Activated T-helper 17 cell treated with anti-CD3 and anti-CD28 coated beads, Interleukin-2, amount 50 U/mL, for 72 hours (primary cell): Measurements from ENCODE around the gene ALDH3B2. TPM values are rescaled to one million over a fixed set of nuclear protein-coding genes. Genes with fewer than 3 reads are reported as not detected.
"Not testable (repeated sequence)": the region's sequence is repeated elsewhere in the genome, so short reads cannot be mapped to it uniquely, and the experiment has no call there.

ENCODE experiments used
- ATAC-seq: fragments of 150-1000 bp; cut with Tn5 transposase; replicated peaks from 2 replicates; pipeline ENCODE4 v1.10.0; 2021; ENCODE audit warnings: mild to moderate bottlenecking, moderate library complexity
- H3K27ac Mint-ChIP-seq: one replicate; pipeline ENCODE4 v1.8.0; 2022; ENCODE audit warnings: mixed read lengths
- H3K27me3 Mint-ChIP-seq: one replicate; pipeline ENCODE4 v1.8.0; 2022; ENCODE audit warnings: mixed read lengths
- H3K36me3 Mint-ChIP-seq: one replicate; pipeline ENCODE4 v1.8.0; 2022; ENCODE audit warnings: low read depth, mild to moderate bottlenecking, mixed read lengths
- H3K4me1 Mint-ChIP-seq: one replicate; pipeline ENCODE4 v1.8.0; 2022; ENCODE audit warnings: mixed read lengths
- H3K4me3 Mint-ChIP-seq: one replicate; pipeline ENCODE4 v1.8.0; 2022; ENCODE audit warnings: mild to moderate bottlenecking, mixed read lengths
- H3K9me3 Mint-ChIP-seq: one replicate; pipeline ENCODE4 v1.8.0; 2022; ENCODE audit warnings: mixed read lengths
- total RNA-seq, 2 donors: library from RNA; stranded (reverse); gene quantifications; one replicate each; pipeline ENCODE4 v1.2.3, GENCODE V29; 2022

ALDH3B2 gene
- total RNA-seq, 2 donors from 2014 or later, result not detected

DNA sequence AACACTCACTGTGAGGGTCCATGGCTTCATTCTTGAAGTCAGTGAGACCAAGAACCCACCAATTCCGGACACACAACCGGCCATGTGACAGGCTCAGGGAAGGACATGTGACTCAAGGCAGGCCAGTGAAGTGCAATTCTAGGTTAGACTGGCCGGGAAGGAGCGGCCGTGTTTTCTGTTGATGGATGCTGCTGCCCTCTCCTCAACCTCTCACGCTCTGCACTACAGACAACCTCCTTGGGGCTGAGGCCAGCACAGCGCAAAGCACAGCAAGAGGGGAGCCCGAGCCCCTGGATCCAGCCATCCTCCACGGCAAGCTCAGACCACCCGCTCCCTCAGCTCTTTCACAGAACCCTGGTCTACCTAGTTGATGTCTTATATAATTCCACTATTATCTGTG lies 47.5 kb downstream of the ALDH3B2 start:
- Mint-ChIP-seq H3K27ac (no peak overlapping the region), H3K9me3 (no peaks in the 10 kb centered on the region), H3K4me1 (no peaks in the 10 kb centered on the region), H3K27me3 (no peaks in the 10 kb centered on the region), H3K4me3 (no peak overlapping the region), H3K36me3 (no peaks in the 10 kb centered on the region)
- no peak for ATAC-seq

DNA sequence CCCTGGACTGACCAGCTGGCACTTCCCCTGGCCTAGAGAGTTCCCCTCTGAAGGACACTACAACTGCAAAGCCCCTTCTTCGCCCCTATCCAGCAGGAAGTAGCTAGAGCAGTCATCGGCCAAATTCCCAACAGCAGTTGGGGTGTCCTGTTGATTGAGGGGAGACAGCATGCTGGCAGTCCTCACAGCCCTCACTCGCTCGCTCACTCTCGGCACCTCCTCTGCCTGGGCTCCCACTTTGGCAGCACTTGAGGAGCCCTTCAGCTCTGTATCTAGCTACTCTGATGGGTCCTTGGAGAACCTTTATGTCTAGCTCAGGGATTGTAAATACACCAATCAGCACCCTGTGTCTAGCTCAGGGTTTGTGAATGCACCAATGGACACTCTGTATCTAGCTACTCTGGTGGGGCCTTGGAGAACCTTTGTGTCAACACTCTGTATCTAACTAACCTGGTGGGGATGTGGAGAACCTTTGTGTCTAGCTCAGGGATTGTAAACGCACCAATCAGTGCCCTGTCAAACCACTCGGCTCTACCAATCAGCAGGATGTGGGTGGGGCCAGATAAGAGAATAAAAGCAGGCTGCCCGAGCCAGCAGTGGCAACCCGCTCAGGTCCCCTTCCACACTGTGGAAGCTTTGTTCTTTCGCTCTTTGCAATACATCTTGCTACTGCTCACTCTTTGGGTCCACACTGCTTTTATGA lies 48.1 kb downstream of the ALDH3B2 start:
- not testable (repeated sequence) for H3K36me3 Mint-ChIP-seq, H3K4me1 Mint-ChIP-seq, H3K27me3 Mint-ChIP-seq, H3K4me3 Mint-ChIP-seq, H3K27ac Mint-ChIP-seq, ATAC-seq, H3K9me3 Mint-ChIP-seq

DNA sequence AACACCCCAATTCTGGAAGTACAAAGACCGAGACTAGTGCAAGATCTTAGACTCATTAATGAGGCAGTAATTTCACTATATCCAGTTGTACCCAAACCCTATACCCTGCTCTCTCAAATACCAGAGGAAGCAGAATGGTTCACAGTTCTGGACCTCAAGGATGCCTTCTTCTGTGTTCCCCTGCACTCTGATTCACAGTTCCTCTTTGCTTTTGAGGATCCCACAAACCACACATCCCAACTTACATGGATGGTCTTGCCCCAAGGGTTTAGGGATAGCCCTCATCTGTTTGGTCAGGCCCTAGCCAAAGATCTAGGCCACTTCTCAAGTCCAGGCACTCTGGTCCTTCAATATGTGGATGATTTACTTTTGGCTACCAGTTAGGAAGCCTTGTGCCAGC lies 50.6 kb downstream of the ALDH3B2 start:
- not testable (repeated sequence) for H3K36me3 Mint-ChIP-seq, H3K4me1 Mint-ChIP-seq, H3K27me3 Mint-ChIP-seq, H3K4me3 Mint-ChIP-seq, H3K9me3 Mint-ChIP-seq, ATAC-seq, H3K27ac Mint-ChIP-seq

- not testable (repeated sequence) for H3K36me3 Mint-ChIP-seq, H3K4me3 Mint-ChIP-seq, H3K9me3 Mint-ChIP-seq, H3K4me1 Mint-ChIP-seq, ATAC-seq, H3K27me3 Mint-ChIP-seq, H3K27ac Mint-ChIP-seq
These were observed 51.5 kb downstream of the ALDH3B2 start for GRCh38 chr11:67622905-67623304.

DNA sequence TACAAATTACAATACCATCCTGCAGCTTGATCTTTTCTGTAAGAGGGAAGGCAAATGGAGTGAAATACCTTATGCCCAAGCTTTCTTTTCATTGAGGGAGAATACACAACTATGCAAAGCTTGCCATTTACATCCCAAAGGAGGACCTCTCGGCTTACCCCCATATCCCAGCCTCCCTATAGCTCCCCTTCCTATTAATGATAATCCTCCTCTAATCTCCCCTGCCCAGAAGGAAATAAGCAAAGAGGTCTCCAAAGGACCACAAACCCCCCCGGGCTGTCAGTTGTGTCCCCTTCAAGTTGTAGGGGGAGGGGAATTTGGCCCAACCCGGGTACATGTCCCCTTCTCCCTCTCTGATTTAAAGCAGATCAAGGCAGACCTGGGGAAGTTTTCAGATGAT lies 52.5 kb downstream of the ALDH3B2 start:
- H3K9me3 Mint-ChIP-seq, H3K4me3 Mint-ChIP-seq, ATAC-seq, H3K27me3 Mint-ChIP-seq, H3K4me1 Mint-ChIP-seq, H3K27ac Mint-ChIP-seq, H3K36me3 Mint-ChIP-seq: not testable (repeated sequence)

DNA sequence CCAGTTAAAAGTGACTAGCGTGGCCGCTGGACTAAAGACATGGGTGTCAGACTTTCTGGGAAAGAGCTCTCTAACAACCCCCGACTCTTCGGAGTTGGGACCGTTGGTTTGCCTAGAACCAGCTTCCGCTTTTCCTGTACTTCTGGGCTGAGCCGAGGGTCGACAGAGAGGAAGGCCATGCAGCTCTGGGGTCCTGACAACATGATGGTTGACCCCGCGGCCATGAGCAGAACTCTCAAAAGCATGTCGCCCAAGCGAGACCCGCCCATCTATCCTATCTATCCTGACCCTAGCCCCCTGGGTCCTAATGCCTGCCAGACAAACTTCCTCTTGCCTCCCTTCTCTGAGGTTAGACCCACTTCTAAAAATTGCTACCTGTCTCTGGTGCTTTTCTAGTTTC lies 53.8 kb downstream of the ALDH3B2 start:
- H3K9me3 Mint-ChIP-seq, H3K4me1 Mint-ChIP-seq, ATAC-seq, H3K36me3 Mint-ChIP-seq, H3K27ac Mint-ChIP-seq, H3K27me3 Mint-ChIP-seq, H3K4me3 Mint-ChIP-seq: not testable (repeated sequence)

DNA sequence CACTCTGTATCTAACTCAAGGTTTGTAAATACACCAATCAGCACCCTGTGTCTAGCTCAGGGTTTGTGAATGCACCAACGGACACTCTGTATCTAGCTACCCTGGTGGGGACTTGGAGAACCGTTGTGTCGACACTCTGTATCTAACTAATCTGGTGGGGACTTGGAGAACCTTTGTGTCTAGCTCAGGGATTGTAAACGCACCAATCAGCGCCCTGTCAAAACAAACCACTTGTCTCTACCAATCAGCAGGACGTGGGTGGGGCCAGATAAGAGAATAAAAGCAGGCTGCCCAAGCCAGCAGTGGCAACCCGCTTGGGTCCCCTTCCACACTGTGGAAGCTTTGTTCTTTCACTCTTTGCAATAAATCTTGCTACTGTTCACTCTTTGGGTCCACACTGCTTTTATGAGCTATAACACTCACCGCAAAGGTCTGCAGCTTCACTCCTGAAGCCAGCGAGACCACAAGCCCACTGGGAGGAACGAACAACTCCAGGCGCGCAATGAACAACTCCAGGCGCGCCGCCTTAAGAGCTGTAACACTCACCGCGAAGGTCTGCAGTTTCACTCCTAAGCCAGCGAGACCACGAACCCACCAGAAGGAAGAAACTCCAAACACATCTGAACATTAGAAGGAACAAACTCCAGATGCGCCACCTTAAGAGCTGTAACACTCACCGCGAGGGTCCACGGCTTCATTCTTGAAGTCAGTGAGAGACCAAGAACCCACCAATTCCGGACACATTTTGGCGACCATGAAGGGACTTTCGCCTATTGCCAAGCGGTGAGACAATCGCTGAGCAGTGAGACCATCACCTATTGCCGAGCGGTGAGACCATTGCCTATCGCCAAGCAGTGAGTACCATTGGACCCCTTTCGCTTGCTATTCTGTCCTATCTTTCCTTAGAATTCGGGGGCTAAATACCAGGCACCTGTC lies 54.5 kb downstream of the ALDH3B2 start:
- not testable (repeated sequence) for H3K4me1 Mint-ChIP-seq, ATAC-seq, H3K4me3 Mint-ChIP-seq, H3K27ac Mint-ChIP-seq, H3K36me3 Mint-ChIP-seq, H3K9me3 Mint-ChIP-seq, H3K27me3 Mint-ChIP-seq

DNA sequence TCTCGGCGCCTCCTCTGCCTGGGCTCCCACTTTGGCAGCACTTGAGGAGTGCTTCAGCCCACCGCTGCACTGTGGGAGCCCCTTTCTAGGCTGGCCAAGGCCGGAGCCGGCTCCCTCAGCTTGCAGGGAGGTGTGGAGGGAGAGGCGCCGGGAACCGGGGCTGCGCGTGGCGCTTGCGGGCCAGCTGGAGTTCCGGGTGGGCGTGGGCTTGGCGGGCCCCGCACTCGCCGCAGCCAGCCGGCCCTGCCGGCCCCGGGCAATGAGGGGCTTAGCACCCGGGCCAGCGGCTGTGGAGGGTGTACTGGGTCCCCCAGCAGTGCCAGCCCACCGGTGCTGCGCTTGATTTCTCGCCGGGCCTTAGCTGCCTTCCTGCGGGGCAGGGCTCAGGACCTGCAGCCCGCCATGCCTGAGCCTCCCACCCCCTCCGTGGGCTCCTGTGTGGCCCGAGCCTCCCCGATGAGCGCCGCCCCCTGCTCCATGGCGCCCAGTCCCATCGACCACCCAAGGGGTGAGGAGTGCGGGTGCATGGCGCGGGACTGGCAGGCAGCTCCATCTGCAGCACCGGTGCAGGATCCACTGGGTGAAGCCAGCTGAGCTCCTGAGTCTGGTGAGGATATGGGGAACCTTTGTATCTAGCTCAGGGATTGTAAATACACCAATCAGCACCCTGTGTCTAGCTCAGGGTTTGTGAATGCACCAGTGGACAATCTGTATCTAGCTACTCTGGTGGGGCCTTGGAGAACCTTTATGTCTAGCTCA lies 55.3 kb downstream of the ALDH3B2 start:
- H3K4me1 Mint-ChIP-seq, H3K27me3 Mint-ChIP-seq: not testable (repeated sequence)

GRCh38 chr11:67617243-67617953 lies 57.0 kb downstream of the ALDH3B2 start:
- H3K9me3 Mint-ChIP-seq, result no peaks in the 10 kb centered on the region
- no peaks in the 10 kb centered on the region for H3K27me3 Mint-ChIP-seq
- H3K4me1 Mint-ChIP-seq, result no peaks in the 10 kb centered on the region
- peak overlapping the region; percentile 52 for H3K4me3 Mint-ChIP-seq
- ATAC-seq, result no peak
- no peaks in the 10 kb centered on the region for H3K36me3 Mint-ChIP-seq
- H3K27ac Mint-ChIP-seq, result peak overlapping the region; percentile 53

More for the DNA sequence above, 55.3 kb downstream of the ALDH3B2 start:
- H3K36me3 Mint-ChIP-seq, H3K27ac Mint-ChIP-seq, ATAC-seq, H3K4me3 Mint-ChIP-seq, H3K9me3 Mint-ChIP-seq: not testable (repeated sequence)

DNA sequence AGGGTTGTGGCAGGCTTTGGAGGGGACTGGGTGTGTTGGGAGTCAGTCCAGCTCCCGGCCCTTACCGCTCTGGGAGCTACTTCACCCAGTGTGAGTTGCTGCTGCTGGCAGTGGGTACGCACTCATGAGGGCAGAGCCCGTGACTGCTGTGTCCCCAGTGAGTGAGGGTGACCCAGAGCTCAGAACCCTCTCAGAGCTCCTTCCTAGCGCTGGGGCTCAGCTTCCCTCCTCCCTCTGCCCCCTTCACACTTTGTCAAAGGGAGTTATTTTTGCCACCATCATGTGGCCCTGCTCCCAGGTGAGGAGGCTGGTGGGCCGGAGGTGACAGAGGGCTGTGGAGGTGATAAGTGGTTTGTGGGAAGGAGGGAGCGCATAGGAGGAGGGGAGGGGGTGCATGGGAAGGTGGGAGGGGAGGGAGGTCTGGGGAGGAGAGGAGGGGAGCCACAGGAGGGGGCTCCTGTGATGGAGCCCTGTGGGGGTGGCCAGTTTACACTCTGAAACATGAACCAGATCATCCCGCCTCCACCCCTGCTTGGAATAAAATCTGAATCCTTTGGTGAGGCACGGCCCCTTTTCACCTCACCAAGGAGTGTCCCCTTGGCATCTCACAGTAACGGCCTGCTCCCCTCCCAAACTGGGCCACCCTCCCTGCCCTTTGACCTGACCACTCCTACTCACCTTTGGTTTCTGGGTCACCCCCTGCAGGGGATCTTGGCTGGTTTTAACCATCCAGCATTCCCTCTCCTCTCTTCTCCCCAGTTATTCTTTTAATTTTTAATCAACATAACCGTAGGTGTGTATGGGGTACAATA lies 57.8 kb downstream of the ALDH3B2 start:
- no peaks in the 10 kb centered on the region for H3K27me3 Mint-ChIP-seq
- H3K27ac Mint-ChIP-seq, result peak overlapping the region; percentile 53
- H3K4me1 Mint-ChIP-seq, result no peaks in the 10 kb centered on the region
- H3K4me3 Mint-ChIP-seq, result peak overlapping the region; percentile 78
- no peaks in the 10 kb centered on the region for H3K9me3 Mint-ChIP-seq
- no peak for ATAC-seq
- no peaks in the 10 kb centered on the region for H3K36me3 Mint-ChIP-seq

DNA sequence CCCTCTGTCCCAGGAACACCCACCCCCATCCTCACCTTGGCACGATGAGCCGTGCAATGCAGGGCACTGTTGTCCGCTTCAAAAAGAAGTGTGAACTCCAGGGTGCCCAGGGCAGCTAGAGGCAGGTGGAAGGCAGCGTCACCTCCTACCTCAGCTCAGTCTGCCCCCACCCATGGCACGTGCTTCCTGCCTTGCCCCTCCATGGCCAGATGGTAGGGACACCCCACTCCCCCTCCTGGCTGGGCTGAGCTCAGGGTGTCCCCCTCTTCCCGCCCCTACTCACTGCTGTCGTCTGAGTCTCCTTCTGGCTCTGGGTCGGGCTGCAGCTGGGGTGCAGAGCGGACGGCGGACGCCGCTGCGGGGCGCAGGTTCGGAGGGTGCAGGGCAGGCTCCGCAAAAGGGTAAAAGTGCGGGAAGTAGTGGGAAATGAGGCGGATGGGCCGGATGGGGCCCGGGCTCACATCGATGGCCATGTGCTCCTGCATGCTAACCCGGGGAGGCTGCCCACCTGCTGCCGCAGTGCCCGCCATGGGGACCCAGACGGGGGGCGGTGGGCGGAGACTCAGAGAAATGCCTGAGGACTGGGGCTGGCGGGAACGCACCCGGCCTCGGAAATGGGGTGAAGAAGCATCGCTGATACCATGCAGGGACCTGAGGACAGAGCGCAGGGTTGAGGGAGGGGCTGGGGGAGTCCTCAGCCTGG lies 58.5 kb downstream of the ALDH3B2 start:
- H3K27me3 Mint-ChIP-seq, result no peaks in the 10 kb centered on the region
- peaks cover 5% of the 10 kb centered on the region for H3K36me3 Mint-ChIP-seq
- peak; percentile 0 for ATAC-seq
- H3K9me3 Mint-ChIP-seq, result no peaks in the 10 kb centered on the region
- H3K27ac Mint-ChIP-seq, result peak overlapping the region; percentile 17
- no peaks in the 10 kb centered on the region for H3K4me1 Mint-ChIP-seq
- peak overlapping the region; percentile 78 for H3K4me3 Mint-ChIP-seq

- Mint-ChIP-seq H3K4me3 (peak overlapping the region; percentile 78), H3K36me3 (peaks cover 13% of the 10 kb centered on the region), H3K9me3 (no peaks in the 10 kb centered on the region), H3K27me3 (no peaks in the 10 kb centered on the region), H3K27ac (peak overlapping the region; percentile 94), H3K4me1 (no peaks in the 10 kb centered on the region)
- ATAC-seq, result peak; percentile 57
These were observed 59.4 kb downstream of the ALDH3B2 start for GRCh38 chr11:67614730-67615714.
